Kidney (tissue), 14 donors: ENCODE data around the gene C1QTNF3. TPM values are rescaled to one million over a fixed set of nuclear protein-coding genes. Genes with fewer than 3 reads are reported as not detected.

ENCODE experiments used
- DNase-seq, 5 donors: peaks; one replicate each; pipeline ENCODE4 v3.0.0-alpha.2; 2013 to 2020
- FAIRE-seq: peaks from 2 replicates; lab custom pipeline; 2012; peaks lifted over from hg19 to GRCh38; lab: Jason Lieb, UNC
- H3K27ac ChIP-seq, 2 donors: one replicate each; pipeline ENCODE4 v1.7.0; 2013; ENCODE audit warnings: low read depth in 2 of 2, low read length in 2 of 2, inconsistent platforms in 1 of 2
- H3K27me3 ChIP-seq: one replicate; pipeline ENCODE4 v1.7.1; 2013; ENCODE audit warnings: low read length, inconsistent platforms; ENCODE audit not compliant: control insufficient read depth, insufficient read depth
- H3K36me3 ChIP-seq, 3 donors: one replicate each; pipeline versions ENCODE4 v1.7.0 to v1.7.1; 2013; ENCODE audit warnings: low read length in 3 of 3, control low read depth in 1 of 3, inconsistent platforms in 1 of 3; ENCODE audit not compliant: insufficient read depth in 3 of 3, control insufficient read depth in 2 of 3
- H3K4me1 ChIP-seq, 3 donors: one replicate each; pipeline versions ENCODE4 v1.7.0 to v1.7.1; 2013; ENCODE audit warnings: low read length in 3 of 3, inconsistent platforms in 1 of 3, low read depth in 1 of 3; ENCODE audit not compliant: control insufficient read depth in 2 of 3, insufficient read depth in 2 of 3
- H3K4me3 ChIP-seq, 3 donors: one replicate each; pipeline versions ENCODE4 v1.7.0 to v1.8.1; 2013; ENCODE audit warnings: low read length in 3 of 3, control low read depth in 1 of 3, inconsistent platforms in 1 of 3
- H3K9ac ChIP-seq, 3 donors: one replicate each; pipeline versions ENCODE4 v1.7.0 to v1.7.1; 2013; ENCODE audit warnings: low read length in 3 of 3, control low read depth in 1 of 3, inconsistent platforms in 1 of 3
- H3K9me3 ChIP-seq, 3 donors: one replicate each; pipeline versions ENCODE4 v1.7.0 to v1.7.1; 2013; ENCODE audit warnings: low read length in 3 of 3, control low read depth in 1 of 3, inconsistent platforms in 1 of 3; ENCODE audit not compliant: control insufficient read depth in 2 of 3, insufficient read depth in 1 of 3
- CTCF ChIP-seq: IDR thresholded peaks from 3 replicates; pipeline ENCODE4 v1.5.1; 2012; ENCODE audit warnings: mild to moderate bottlenecking, moderate library complexity, borderline replicate concordance; ENCODE audit not compliant: insufficient read depth; ENCODE audit errors: extremely low read depth
- intact Hi-C: fragments of 100-400 bp; cut with DNase I; formaldehyde crosslinking; loops from one replicate; pipeline ENCODE4 v1.11.1; 2022
- polyA plus RNA-seq: library from polyadenylated mRNA; stranded (reverse); fragments of 350-450 nt; fragmentation: Illumina TruSeq; extraction: RNeasy Lipid Tissue Mini Kit (QIAGEN cat#74804); gene quantifications from one replicate; pipeline ENCODE4 v1.2.3, GENCODE V29; 2014; ENCODE audit warnings: low read depth, low replicate concordance; ENCODE audit not compliant: insufficient read depth
- total RNA-seq: library from RNA; stranded (reverse); fragmentation: NEBNext Ultra II Directional; extraction: Animal tissue kit (Norgen Biotek cat#: 25700); gene quantifications from one replicate; pipeline ENCODE4 v1.2.1, GENCODE V29; 2021
- donor health status: control.
- donor health status: control.
- donor health status: control.
- donor health status: control.
- donor health status: control.
- donor health status: DM: yes; HTN: yes; CAD: no.
- donor health status: Normal renal cell carcinoma (clear cell type).

The C1QTNF3 gene
- total and polyA plus RNA-seq, 2 donors from 2014 or later = 6.3 to 38.4 TPM

GRCh38 chr5:34054400-34054729, 11.4 kb upstream of the C1QTNF3 start:
- DNase-seq (no peak), FAIRE-seq (no peak)
- TF ChIP-seq CTCF = no peak
- Histone ChIP-seq H3K27me3 (no peaks in the 10 kb centered on the region), H3K4me1 (peaks cover 0 to 9% (median 2%) of the 10 kb centered on the region in 3 donors), H3K9me3 (no peaks in the 10 kb centered on the region), H3K27ac (no peak overlapping the region), H3K4me3 (no peak overlapping the region), H3K36me3 (peaks cover 0 to 2% (median 0%) of the 10 kb centered on the region in 3 donors), H3K9ac (no peak overlapping the region)
- intact Hi-C loops = no loop called here

- Histone ChIP-seq H3K9ac (no peak overlapping the region), H3K36me3 (peaks cover 0 to 2% (median 0%) of the 10 kb centered on the region in 3 donors), H3K27ac (no peak overlapping the region), H3K4me1 (peaks cover 0 to 9% (median 2%) of the 10 kb centered on the region in 3 donors), H3K27me3 (no peaks in the 10 kb centered on the region), H3K9me3 (no peaks in the 10 kb centered on the region), H3K4me3 (no peak overlapping the region)
- FAIRE-seq (no peak), DNase-seq (no peak)
- intact Hi-C loops = no loop called here
- no peak for TF ChIP-seq CTCF
These were observed 10.8 kb upstream of the C1QTNF3 start for GRCh38 chr5:34053571-34054399.

GRCh38 chr5:34053133-34053532, 10.1 kb upstream of the C1QTNF3 start:
- DNase-seq (no peak), FAIRE-seq (no peak)
- Histone ChIP-seq H3K4me1 (peaks cover 0 to 9% (median 2%) of the 10 kb centered on the region in 3 donors), H3K4me3 (no peak overlapping the region), H3K27me3 (no peaks in the 10 kb centered on the region), H3K9me3 (no peaks in the 10 kb centered on the region), H3K9ac (no peak overlapping the region), H3K27ac (no peak overlapping the region), H3K36me3 (peaks cover 0 to 2% (median 0%) of the 10 kb centered on the region in 3 donors)
- intact Hi-C loops = no loop called here
- TF ChIP-seq CTCF = no peak
